Neural cell (in vitro differentiated cells): ENCODE measurements around the gene SIX2. TPM values are rescaled to one million over a fixed set of nuclear protein-coding genes. Genes with fewer than 3 reads are reported as not detected.

ENCODE experiments used
- H2AFZ ChIP-seq: fragments of 200-600, 300-800 bp; sonication (generic), shearing (Covaris generic); 2 replicates; pipeline ENCODE4 v1.6.0; 2014; ENCODE audit warnings: low read depth, mild to moderate bottlenecking, antibody characterized with exemption, low read length, moderate library complexity
- H3F3A ChIP-seq: fragments of 200-600 bp; shearing (Covaris generic); 2 replicates; pipeline ENCODE4 v1.6.1; 2016; ENCODE audit warnings: mild to moderate bottlenecking, moderate library complexity, mixed read lengths, antibody characterized with exemption, low read length; ENCODE audit not compliant: insufficient read depth, poor library complexity, severe bottlenecking
- H3K27ac ChIP-seq: fragments of 200-600, 300-800 bp; sonication (generic), shearing (Covaris generic); 2 replicates; pipeline ENCODE4 v1.5.1; 2014; ENCODE audit warnings: mild to moderate bottlenecking, low read length, moderate library complexity
- H3K27me3 ChIP-seq: fragments of 300-800, 200-600 bp; sonication (generic), shearing (Covaris generic); 2 replicates; pipeline ENCODE4 v1.6.0; 2014; ENCODE audit warnings: mild to moderate bottlenecking, low read depth, low read length, moderate library complexity; ENCODE audit not compliant: insufficient read depth
- H3K36me3 ChIP-seq: fragments of 300-800, 200-600 bp; sonication (generic), shearing (Covaris generic); 2 replicates; pipeline ENCODE4 v1.5.1; 2014; ENCODE audit warnings: mild to moderate bottlenecking, antibody characterized with exemption, low read length, moderate library complexity; ENCODE audit not compliant: insufficient read depth
- H3K4me2 ChIP-seq: fragments of 300-800, 200-600 bp; sonication (generic), shearing (Covaris generic); 2 replicates; pipeline ENCODE4 v1.6.0; 2014; ENCODE audit warnings: mild to moderate bottlenecking, low read length
- H3K4me3 ChIP-seq: fragments of 300-800, 200-600 bp; sonication (generic), shearing (Covaris generic); 2 replicates; pipeline ENCODE4 v1.5.1; 2014; ENCODE audit warnings: mild to moderate bottlenecking, low read length, moderate library complexity
- H3K79me2 ChIP-seq: fragments of 200-600 bp; shearing (Covaris generic); replicated peaks from 2 replicates; pipeline ENCODE4 v1.6.0; 2014; ENCODE audit warnings: mild to moderate bottlenecking, low read length, moderate library complexity; ENCODE audit not compliant: insufficient read depth
- H3K9ac ChIP-seq: fragments of 300-800, 200-600 bp; sonication (generic), shearing (Covaris generic); 2 replicates; pipeline ENCODE4 v1.6.1; 2016; ENCODE audit warnings: mild to moderate bottlenecking, low read length, mixed read lengths
- H3K9me2 ChIP-seq: fragments of 200-600 bp; shearing (Covaris generic); 2 replicates; pipeline ENCODE4 v1.6.1; 2016; ENCODE audit warnings: mild to moderate bottlenecking, low read length, mixed read lengths; ENCODE audit not compliant: insufficient read depth
- H3K9me3 ChIP-seq: fragments of 200-600, 300-800 bp; sonication (generic), shearing (Covaris generic); 2 replicates; pipeline ENCODE4 v1.6.1; 2016; ENCODE audit warnings: mild to moderate bottlenecking, mixed run types, low read length, moderate library complexity, mixed read lengths
- H4K20me1 ChIP-seq: fragments of 200-600 bp; shearing (Covaris generic); 2 replicates; pipeline ENCODE4 v1.6.1; 2016; ENCODE audit warnings: mild to moderate bottlenecking, mixed run types; ENCODE audit not compliant: insufficient read depth
- CTCF ChIP-seq: fragments of 450-650 bp; IDR thresholded peaks from 2 replicates; pipeline ENCODE4 v1.5.1; 2014; ENCODE audit warnings: antibody characterized with exemption, mild to moderate bottlenecking, moderate library complexity; ENCODE audit not compliant: poor library complexity, severe bottlenecking
- EP300 ChIP-seq: fragments of 450-650 bp; conservative IDR thresholded peaks from 2 replicates; pipeline ENCODE4 v1.6.1; 2014; ENCODE audit warnings: antibody characterized with exemption, mild to moderate bottlenecking, moderate library complexity; ENCODE audit not compliant: poor library complexity, severe bottlenecking
- EZH2 ChIP-seq: fragments of 200-600, 300-800 bp; shearing (Covaris generic), sonication (generic); IDR thresholded peaks from 2 replicates; pipeline ENCODE4 v1.6.1; 2014; ENCODE audit warnings: antibody characterized with exemption, low read length, borderline replicate concordance, mild to moderate bottlenecking; ENCODE audit not compliant: insufficient read depth, poor library complexity, severe bottlenecking
- MXI1 ChIP-seq: fragments of 450-650 bp; conservative IDR thresholded peaks from 2 replicates; pipeline ENCODE4 v1.6.1; 2014; ENCODE audit warnings: antibody characterized with exemption, mild to moderate bottlenecking; ENCODE audit not compliant: poor library complexity, severe bottlenecking
- POLR2AphosphoS5 ChIP-seq: IDR thresholded peaks from 2 replicates; pipeline ENCODE4 v1.6.1; 2012
- RAD21 ChIP-seq: fragments of 450-650 bp; conservative IDR thresholded peaks from 2 replicates; pipeline ENCODE4 v1.6.1; 2014; ENCODE audit warnings: antibody characterized with exemption, mild to moderate bottlenecking, moderate library complexity
- REST ChIP-seq: IDR thresholded peaks from 2 replicates; pipeline ENCODE4 v1.6.1; 2012; ENCODE audit warnings: borderline replicate concordance
- SMC3 ChIP-seq: fragments of 450-650 bp; conservative IDR thresholded peaks from 2 replicates; pipeline ENCODE4 v1.6.1; 2014; ENCODE audit warnings: antibody characterized with exemption, mild to moderate bottlenecking, moderate library complexity; ENCODE audit not compliant: poor library complexity
- TAF1 ChIP-seq: IDR thresholded peaks from 2 replicates; pipeline ENCODE4 v1.6.1; 2012; ENCODE audit warnings: low read depth
- polyA plus RNA-seq: library from polyadenylated mRNA; depleted of rRNA; stranded (reverse); fragments of >200 nt; gene quantifications from 2 replicates; pipeline ENCODE4 v1.2.3, GENCODE V29; 2014

The SIX2 gene
- polyA plus RNA-seq, 1 donor from 2014 or later: 0.16 TPM

GRCh38 chr2:45033302-45033701 is 24.1 kb upstream of the SIX2 start:
- no peak overlapping the region for H2AFZ ChIP-seq
- TF ChIP-seq EP300 (no peak), TAF1 (no peak), POLR2AphosphoS5 (no peak), RAD21 (no peak), SMC3 (no peak), CTCF (no peak), MXI1 (no peak), EZH2 (no peak), REST (no peak)
- no peaks in the 10 kb centered on the region for H3K9me3 ChIP-seq
- H3K36me3 ChIP-seq: no peaks in the 10 kb centered on the region
- no peak overlapping the region for H3K9ac ChIP-seq
- H3K4me2 ChIP-seq: no peak overlapping the region
- H3K9me2 ChIP-seq: no peaks in the 10 kb centered on the region
- no peaks in the 10 kb centered on the region for H4K20me1 ChIP-seq
- H3K27ac ChIP-seq: no peak overlapping the region
- no peak overlapping the region for H3K4me3 ChIP-seq
- H3K27me3 ChIP-seq: no peaks in the 10 kb centered on the region
- no peaks in the 10 kb centered on the region for H3K79me2 ChIP-seq
- H3F3A ChIP-seq: no peaks in the 10 kb centered on the region

- H3K4me2 ChIP-seq: no peak overlapping the region
- H3K36me3 ChIP-seq: no peaks in the 10 kb centered on the region
- no peaks in the 10 kb centered on the region for H3F3A ChIP-seq
- no peak overlapping the region for H3K27ac ChIP-seq
- TF ChIP-seq EP300 (no peak), TAF1 (no peak), CTCF (no peak), RAD21 (no peak), SMC3 (no peak), EZH2 (no peak), REST (no peak), POLR2AphosphoS5 (no peak), MXI1 (no peak)
- H3K9ac ChIP-seq: no peak overlapping the region
- no peak overlapping the region for H3K4me3 ChIP-seq
- no peaks in the 10 kb centered on the region for H3K27me3 ChIP-seq
- H3K79me2 ChIP-seq: no peaks in the 10 kb centered on the region
- H4K20me1 ChIP-seq: no peaks in the 10 kb centered on the region
- H2AFZ ChIP-seq: no peak overlapping the region
- H3K9me3 ChIP-seq: no peaks in the 10 kb centered on the region
- no peaks in the 10 kb centered on the region for H3K9me2 ChIP-seq
Observed at GRCh38 chr2:45031028-45031427, 21.8 kb upstream of the SIX2 start.
